ENCODE data around the gene KCND3. TPM values are rescaled to one million over a fixed set of nuclear protein-coding genes. Genes with fewer than 3 reads are reported as not detected.
"Not testable (repeated sequence)": the region's sequence is repeated elsewhere in the genome, so short reads cannot be mapped to it uniquely, and the experiment has no call there.

KCND3 gene
- polyA plus RNA-seq, 1 donor (not counting 4 experiments of a cell fraction or from before 2014, with no cell fraction given): 0.21 TPM

DNA sequence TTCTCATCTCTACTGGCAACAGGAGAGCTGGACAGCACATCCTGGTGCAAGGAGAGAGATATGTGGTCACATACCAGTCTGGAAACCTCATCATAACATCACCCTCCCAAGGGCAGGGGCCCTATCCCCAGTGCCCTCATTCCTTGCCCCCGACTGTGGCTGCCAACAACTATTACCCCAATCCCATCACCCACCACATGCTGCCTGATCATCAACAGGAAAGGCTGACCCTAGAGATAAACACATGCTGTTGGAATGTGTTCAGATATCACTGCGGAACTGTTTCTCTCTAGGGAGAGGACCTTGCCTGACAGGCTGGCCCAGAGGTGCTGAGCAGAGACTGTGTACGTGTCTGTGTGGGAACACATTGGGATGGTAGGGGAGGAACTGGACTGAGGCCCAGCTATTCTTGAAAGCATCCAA is 245.8 kb downstream of the KCND3 start:
- Histone ChIP-seq H4K20me1 (ENCODE audit: control insufficient read depth, extremely low read depth, insufficient read depth, low read length) (no peaks in the 10 kb centered on the region), H3K4me1 (ENCODE audit: control insufficient read depth, extremely low read depth, insufficient read depth, low read length) (peaks cover 7% of the 10 kb centered on the region), H3K9ac (ENCODE audit: control insufficient read depth, extremely low read depth, insufficient read depth, low read length) (no peak overlapping the region), H3K27me3 (ENCODE audit: control insufficient read depth, extremely low read depth, insufficient read depth, low read length) (peaks cover 8% of the 10 kb centered on the region), H3K36me3 (ENCODE audit: control insufficient read depth in 2 of 2, extremely low read depth in 1 of 2, insufficient read depth in 2 of 2, low read length in 2 of 2) (no peaks in the 10 kb centered on the region), H3K9me3 (ENCODE audit: control insufficient read depth, low read depth, low read length) (no peaks in the 10 kb centered on the region), H3K27ac (ENCODE audit: control insufficient read depth, insufficient read depth, low read length) (no peak overlapping the region), H3K4me3 (ENCODE audit: control insufficient read depth in 2 of 3, extremely low read depth in 1 of 3, insufficient read depth in 2 of 3, low read depth in 1 of 3, low read length in 3 of 3) (no peak overlapping the region), H3K4me2 (ENCODE audit: control insufficient read depth, extremely low read depth, insufficient read depth, low read depth, low read length) (no peak overlapping the region), H3K79me2 (ENCODE audit: control insufficient read depth, insufficient read depth, low read length) (no peaks in the 10 kb centered on the region), H2AFZ (ENCODE audit: control insufficient read depth, low read length) (no peak overlapping the region), H3K9me1 (ENCODE audit: control insufficient read depth, extremely low read depth, insufficient read depth, low read length) (no peaks in the 10 kb centered on the region)
- no peak for TF ChIP-seq EZH2 (IDR thresholded peaks at IDR 0.05; ENCODE audit: low read length)
- TF ChIP-seq, protein P1, sequence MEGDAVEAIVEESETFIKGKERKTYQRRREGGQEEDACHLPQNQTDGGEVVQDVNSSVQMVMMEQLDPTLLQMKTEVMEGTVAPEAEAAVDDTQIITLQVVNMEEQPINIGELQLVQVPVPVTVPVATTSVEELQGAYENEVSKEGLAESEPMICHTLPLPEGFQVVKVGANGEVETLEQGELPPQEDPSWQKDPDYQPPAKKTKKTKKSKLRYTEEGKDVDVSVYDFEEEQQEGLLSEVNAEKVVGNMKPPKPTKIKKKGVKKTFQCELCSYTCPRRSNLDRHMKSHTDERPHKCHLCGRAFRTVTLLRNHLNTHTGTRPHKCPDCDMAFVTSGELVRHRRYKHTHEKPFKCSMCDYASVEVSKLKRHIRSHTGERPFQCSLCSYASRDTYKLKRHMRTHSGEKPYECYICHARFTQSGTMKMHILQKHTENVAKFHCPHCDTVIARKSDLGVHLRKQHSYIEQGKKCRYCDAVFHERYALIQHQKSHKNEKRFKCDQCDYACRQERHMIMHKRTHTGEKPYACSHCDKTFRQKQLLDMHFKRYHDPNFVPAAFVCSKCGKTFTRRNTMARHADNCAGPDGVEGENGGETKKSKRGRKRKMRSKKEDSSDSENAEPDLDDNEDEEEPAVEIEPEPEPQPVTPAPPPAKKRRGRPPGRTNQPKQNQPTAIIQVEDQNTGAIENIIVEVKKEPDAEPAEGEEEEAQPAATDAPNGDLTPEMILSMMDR (optimal IDR thresholded peaks at IDR 0.05 in 1 of 3, IDR thresholded peaks at IDR 0.05 in 1 of 3, conservative IDR thresholded peaks at IDR 0.05 in 1 of 3; ENCODE audit: extremely low read depth in 1 of 3, insufficient read depth in 2 of 3, low read length in 3 of 3): no peak
- DNase-seq (ENCODE audit: low read depth, low spot score) (no peak), FAIRE-seq (no peak)
- dilution Hi-C loops (cut with MboI; ENCODE audit: extremely low pct_ligation_motif_present, low sequenced_read_pairs): no loop called here

DNA sequence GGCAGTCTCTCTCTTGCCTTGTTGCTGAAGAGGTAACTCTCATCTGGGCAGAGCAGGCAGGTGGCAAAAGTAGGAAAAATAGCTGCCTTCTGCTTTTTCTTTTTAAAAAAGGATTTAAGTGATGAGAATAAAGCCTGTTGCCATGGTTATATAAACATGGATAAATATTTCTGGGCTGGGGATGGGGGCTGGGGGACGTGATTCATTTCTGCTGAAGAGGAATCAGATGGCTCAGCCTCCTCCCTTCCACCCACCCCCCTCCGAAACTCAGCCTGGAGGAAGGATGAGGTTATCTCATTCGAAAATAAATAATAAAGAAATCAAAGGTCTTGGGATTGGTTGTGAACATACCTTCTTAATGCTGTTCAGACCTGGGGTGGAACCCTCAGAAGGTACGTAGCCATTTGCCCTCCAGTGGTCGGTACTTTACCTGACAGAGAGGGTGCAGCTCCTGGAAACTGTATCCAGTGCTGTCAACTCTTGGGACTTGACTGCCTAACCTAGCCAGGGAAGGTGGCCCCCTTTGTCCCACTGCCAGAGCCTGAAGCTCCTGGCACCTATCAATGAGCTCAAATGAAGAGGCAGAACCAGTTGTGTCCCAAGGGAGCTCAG is 246.4 kb downstream of the KCND3 start:
- Histone ChIP-seq H3K4me2 (ENCODE audit: control insufficient read depth, extremely low read depth, insufficient read depth, low read depth, low read length) (no peak overlapping the region), H2AFZ (ENCODE audit: control insufficient read depth, low read length) (no peak overlapping the region), H3K9ac (ENCODE audit: control insufficient read depth, extremely low read depth, insufficient read depth, low read length) (no peak overlapping the region), H3K27me3 (ENCODE audit: control insufficient read depth, extremely low read depth, insufficient read depth, low read length) (peaks cover 8% of the 10 kb centered on the region), H3K4me3 (ENCODE audit: control insufficient read depth in 2 of 3, extremely low read depth in 1 of 3, insufficient read depth in 2 of 3, low read depth in 1 of 3, low read length in 3 of 3) (no peak overlapping the region), H3K27ac (ENCODE audit: control insufficient read depth, insufficient read depth, low read length) (no peak overlapping the region), H3K79me2 (ENCODE audit: control insufficient read depth, insufficient read depth, low read length) (no peaks in the 10 kb centered on the region), H3K36me3 (ENCODE audit: control insufficient read depth in 2 of 2, extremely low read depth in 1 of 2, insufficient read depth in 2 of 2, low read length in 2 of 2) (no peaks in the 10 kb centered on the region), H3K9me1 (ENCODE audit: control insufficient read depth, extremely low read depth, insufficient read depth, low read length) (no peaks in the 10 kb centered on the region), H4K20me1 (ENCODE audit: control insufficient read depth, extremely low read depth, insufficient read depth, low read length) (no peaks in the 10 kb centered on the region), H3K9me3 (ENCODE audit: control insufficient read depth, low read depth, low read length) (no peaks in the 10 kb centered on the region), H3K4me1 (ENCODE audit: control insufficient read depth, extremely low read depth, insufficient read depth, low read length) (peaks cover 10% of the 10 kb centered on the region)
- FAIRE-seq (no peak), DNase-seq (ENCODE audit: low read depth, low spot score) (no peak)
- dilution Hi-C loops (cut with MboI; ENCODE audit: extremely low pct_ligation_motif_present, low sequenced_read_pairs): no loop called here
- TF ChIP-seq, protein P1 (optimal IDR thresholded peaks at IDR 0.05 in 1 of 3, IDR thresholded peaks at IDR 0.05 in 1 of 3, conservative IDR thresholded peaks at IDR 0.05 in 1 of 3; ENCODE audit: extremely low read depth in 1 of 3, insufficient read depth in 2 of 3, low read length in 3 of 3): no peak
- no peak for TF ChIP-seq EZH2 (IDR thresholded peaks at IDR 0.05; ENCODE audit: low read length)

DNA sequence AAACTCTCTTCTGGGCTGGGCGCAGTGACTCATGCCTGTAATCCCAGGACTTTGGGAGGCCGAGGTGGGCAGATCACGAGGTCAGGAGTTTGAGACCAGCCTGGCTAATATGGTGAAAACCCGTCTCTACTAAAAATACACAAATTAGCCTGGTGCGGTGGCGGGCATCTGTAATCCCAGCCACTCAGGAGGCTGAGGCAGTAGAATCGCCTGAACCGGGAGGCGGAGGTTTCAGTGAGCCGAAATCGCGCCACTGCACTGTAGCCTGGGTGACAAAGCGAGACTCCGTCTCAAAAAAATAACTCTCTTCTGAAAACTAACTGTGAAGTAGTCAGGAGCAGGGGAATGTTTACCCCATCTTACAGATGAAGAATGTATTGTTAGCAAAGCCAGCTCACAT is 247.2 kb downstream of the KCND3 start:
- H3K4me2 ChIP-seq (ENCODE audit: control insufficient read depth, extremely low read depth, insufficient read depth, low read depth, low read length); FAIRE-seq; H3K36me3 ChIP-seq (ENCODE audit: control insufficient read depth in 2 of 2, extremely low read depth in 1 of 2, insufficient read depth in 2 of 2, low read length in 2 of 2); H3K27me3 ChIP-seq (ENCODE audit: control insufficient read depth, extremely low read depth, insufficient read depth, low read length); DNase-seq (ENCODE audit: low read depth, low spot score); H3K4me3 ChIP-seq (ENCODE audit: control insufficient read depth in 2 of 3, extremely low read depth in 1 of 3, insufficient read depth in 2 of 3, low read depth in 1 of 3, low read length in 3 of 3); H3K9me1 ChIP-seq (ENCODE audit: control insufficient read depth, extremely low read depth, insufficient read depth, low read length); H2AFZ ChIP-seq (ENCODE audit: control insufficient read depth, low read length); H3K9ac ChIP-seq (ENCODE audit: control insufficient read depth, extremely low read depth, insufficient read depth, low read length); H3K9me3 ChIP-seq (ENCODE audit: control insufficient read depth, low read depth, low read length); H3K79me2 ChIP-seq (ENCODE audit: control insufficient read depth, insufficient read depth, low read length); H3K27ac ChIP-seq (ENCODE audit: control insufficient read depth, insufficient read depth, low read length); dilution Hi-C loops (cut with MboI; ENCODE audit: extremely low pct_ligation_motif_present, low sequenced_read_pairs); H4K20me1 ChIP-seq (ENCODE audit: control insufficient read depth, extremely low read depth, insufficient read depth, low read length): not testable (repeated sequence)
- H3K4me1 ChIP-seq (ENCODE audit: control insufficient read depth, extremely low read depth, insufficient read depth, low read length): peaks cover 15% of the 10 kb centered on the region

Measured in keratinocyte (primary cell).